ENCODE data around the gene SLC35E4.

The SLC35E4 gene

DNA sequence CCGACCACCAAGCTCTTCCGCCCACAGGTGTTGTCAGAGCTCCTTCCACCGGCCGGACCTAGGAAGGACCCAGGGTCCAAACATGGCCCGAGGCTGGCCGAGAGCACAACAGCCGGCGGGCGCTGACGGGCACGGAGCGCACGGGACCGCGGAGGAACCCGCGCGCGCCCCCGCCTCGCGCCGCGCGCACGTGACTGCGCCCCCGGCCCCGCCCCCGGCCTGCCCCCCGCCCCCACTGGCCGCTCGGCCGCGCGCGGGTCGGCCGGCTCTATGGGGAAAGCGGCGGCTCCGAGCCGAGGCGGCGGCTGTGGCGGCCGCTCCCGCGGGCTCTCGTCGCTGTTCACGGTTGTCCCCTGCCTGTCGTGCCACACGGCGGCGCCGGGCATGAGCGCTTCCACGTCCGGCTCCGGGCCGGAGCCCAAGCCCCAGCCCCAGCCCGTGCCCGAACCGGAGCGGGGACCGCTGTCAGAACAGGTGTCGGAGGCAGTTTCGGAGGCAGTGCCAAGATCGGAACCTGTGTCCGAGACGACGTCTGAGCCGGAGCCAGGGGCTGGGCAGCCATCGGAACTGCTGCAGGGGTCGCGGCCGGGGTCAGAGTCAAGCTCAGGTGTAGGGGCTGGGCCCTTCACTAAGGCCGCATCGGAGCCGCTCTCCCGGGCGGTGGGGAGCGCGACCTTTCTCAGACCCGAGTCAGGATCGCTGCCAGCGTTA, 59.2 kb downstream of the SLC35E4 start, which contains the start of gene OSBP2:
TSS of gene OSBP2 (plus strand) at position 235 of the 711 bp plus-strand sequence. CDS start at position 271, 36 bp downstream.
- peak; percentile 62 for DNase-seq

DNA sequence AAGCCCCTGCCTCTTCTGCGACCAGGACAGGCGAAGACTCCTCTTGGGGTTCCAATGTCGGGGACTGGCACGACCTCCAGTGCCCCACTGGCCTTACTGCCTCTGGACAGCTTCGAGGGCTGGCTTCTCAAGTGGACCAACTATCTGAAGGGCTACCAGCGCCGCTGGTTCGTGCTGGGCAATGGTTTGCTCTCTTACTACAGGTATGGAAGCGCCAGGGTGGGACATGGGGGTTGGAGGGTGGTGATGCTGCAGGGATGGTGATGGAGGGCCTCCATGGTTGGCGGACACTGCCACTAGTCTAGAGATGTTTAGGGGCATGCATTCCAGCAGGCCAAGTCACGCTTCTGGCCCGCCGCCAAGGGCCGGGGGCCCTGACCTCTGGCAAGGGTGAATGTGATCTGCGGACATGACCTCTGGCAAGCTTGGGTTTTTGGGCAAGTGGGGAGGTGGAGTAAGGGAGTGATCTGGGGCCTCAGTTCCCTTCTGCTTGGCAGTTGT, 59.8 kb downstream of the SLC35E4 start:
- no peak for DNase-seq

DNA sequence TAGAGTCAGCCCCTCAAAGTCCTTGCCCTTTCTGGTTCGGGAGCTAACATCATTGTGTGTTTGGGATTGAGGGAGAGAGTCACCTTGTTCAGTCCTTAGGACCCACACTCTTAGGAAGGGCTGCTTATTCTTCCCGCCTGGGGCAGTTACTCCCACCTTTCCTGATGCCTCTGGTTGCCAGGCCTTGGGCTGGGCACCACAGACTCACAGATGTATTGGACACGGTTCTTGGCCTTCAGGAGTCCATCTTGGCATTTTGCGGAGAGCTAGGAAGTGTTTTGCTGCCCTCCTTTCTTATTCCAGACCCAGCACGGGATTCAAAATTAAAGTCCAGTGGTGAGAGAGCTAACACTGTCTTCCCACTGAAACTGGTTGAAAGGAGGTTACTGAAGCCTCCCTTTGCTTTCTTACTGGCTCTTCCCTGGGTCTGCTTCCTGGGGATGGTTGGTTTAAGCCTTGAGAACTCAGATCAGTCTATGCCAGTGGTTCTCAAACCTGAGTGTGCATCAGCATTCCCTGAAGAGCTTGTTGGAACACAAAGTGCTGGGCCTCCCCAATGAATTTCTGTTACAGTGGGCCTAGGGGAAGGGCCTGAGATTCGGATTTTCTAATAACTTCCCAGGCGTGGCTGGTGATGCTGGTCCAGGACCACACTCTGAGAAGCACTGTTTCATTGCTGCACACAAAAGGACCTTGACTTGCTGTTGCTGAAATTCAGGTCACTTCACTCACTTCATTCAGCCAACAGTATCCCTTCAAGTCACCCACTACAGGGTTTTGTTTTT, 60.5 kb downstream of the SLC35E4 start:
- no peak for DNase-seq
